GM19397 (cell line): ENCODE data around the gene THRSP.
"Not testable (repeated sequence)": the region's sequence is repeated elsewhere in the genome, so short reads cannot be mapped to it uniquely, and the experiment has no call there.

Experiments used
- ATAC-seq: cut with Tn5 transposase; IDR thresholded peaks from one replicate; pipeline ENCODE4 v1.9.1; 2021; ENCODE audit warnings: mild to moderate bottlenecking, moderate library complexity; ENCODE audit not compliant: unreplicated experiment

Gene THRSP

GRCh38 chr11:78062671-78063070 lies 990 bp upstream of the THRSP start:
- ATAC-seq = no peak

- ATAC-seq = no peak
These were observed 1.5 kb downstream of the THRSP start for GRCh38 chr11:78065203-78065602.

GRCh38 chr11:78066471-78066870 lies 2.8 kb downstream of the THRSP start:
- no peak for ATAC-seq

GRCh38 chr11:78067704-78068103 lies 4.0 kb downstream of the THRSP start:
- ATAC-seq = no peak

- ATAC-seq = no peak
These were observed 5.8 kb downstream of the THRSP start for GRCh38 chr11:78069465-78069864.

- ATAC-seq = no peak
These were observed 7.0 kb downstream of the THRSP start for GRCh38 chr11:78070621-78071020.

GRCh38 chr11:78071717-78072116 lies 8.1 kb downstream of the THRSP start:
- ATAC-seq = no peak

GRCh38 chr11:78072455-78072854 lies 8.8 kb downstream of the THRSP start:
- no peak for ATAC-seq

GRCh38 chr11:78074756-78075155 lies 11.1 kb downstream of the THRSP start:
- ATAC-seq = no peak

- ATAC-seq = no peak
These were observed 13.2 kb downstream of the THRSP start for GRCh38 chr11:78076733-78077403.

GRCh38 chr11:78077592-78077991 lies 13.9 kb downstream of the THRSP start:
- ATAC-seq = not testable (repeated sequence)

GRCh38 chr11:78078218-78079167 lies 14.8 kb downstream of the THRSP start:
- no peak for ATAC-seq

GRCh38 chr11:78079232-78080083 lies 15.8 kb downstream of the THRSP start, which contains the start of gene NDUFC2:
Gene NDUFC2 (minus strand): TSS chr11:78079862. CDS start chr11:78079744, 118 bp downstream.
- ATAC-seq = peak; percentile 90

GRCh38 chr11:78080084-78080817 lies 16.6 kb downstream of the THRSP start:
- ATAC-seq = no peak

- no peak for ATAC-seq
These were observed 17.3 kb downstream of the THRSP start for GRCh38 chr11:78080818-78081495.

- no peak for ATAC-seq
These were observed 17.9 kb downstream of the THRSP start for GRCh38 chr11:78081583-78081982.

- ATAC-seq = no peak
These were observed 18.5 kb downstream of the THRSP start for GRCh38 chr11:78082146-78082545.

- ATAC-seq = no peak
These were observed 19.4 kb downstream of the THRSP start for GRCh38 chr11:78083021-78083420.

GRCh38 chr11:78084506-78084905 lies 20.8 kb downstream of the THRSP start:
- not testable (repeated sequence) for ATAC-seq

- no peak for ATAC-seq
These were observed 22.3 kb downstream of the THRSP start for GRCh38 chr11:78085972-78086371.
